Activated naive CD4-positive, alpha-beta T cell (primary cell): ENCODE measurements around the gene KBTBD8.

Experiments
- DNase-seq, 4 experiments: peaks; one replicate each; lab custom pipeline; 2025; lab: John Stamatoyannopoulos, UW

Gene KBTBD8

DNA sequence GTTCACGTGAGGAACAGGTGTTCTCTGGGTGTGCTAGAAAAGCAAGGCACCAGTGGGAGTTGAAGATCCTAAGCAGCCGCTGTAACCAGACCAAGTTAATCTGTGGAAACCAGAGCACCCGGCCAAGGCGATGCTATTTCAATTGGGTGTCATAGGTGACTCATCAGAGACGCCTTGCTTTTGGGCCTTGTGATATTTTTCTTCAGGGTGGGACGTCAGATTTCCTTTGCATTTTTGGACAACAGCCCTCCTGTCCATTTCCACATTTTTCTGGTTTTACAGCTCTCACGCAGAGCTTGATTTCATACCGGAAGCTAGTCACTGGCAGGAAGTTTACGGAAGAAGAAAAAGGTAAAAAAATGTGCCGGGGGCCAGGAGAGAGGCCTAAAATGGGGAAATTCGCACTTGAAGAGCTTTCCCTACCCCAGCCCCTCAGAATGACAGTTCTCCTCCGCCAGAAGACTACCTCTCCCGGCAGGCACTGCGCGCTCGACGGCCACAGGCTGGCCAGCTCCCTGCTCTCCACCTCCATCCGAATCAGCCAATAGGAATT, 471 bp upstream of the KBTBD8 start:
- DNase-seq, result no peak

DNA sequence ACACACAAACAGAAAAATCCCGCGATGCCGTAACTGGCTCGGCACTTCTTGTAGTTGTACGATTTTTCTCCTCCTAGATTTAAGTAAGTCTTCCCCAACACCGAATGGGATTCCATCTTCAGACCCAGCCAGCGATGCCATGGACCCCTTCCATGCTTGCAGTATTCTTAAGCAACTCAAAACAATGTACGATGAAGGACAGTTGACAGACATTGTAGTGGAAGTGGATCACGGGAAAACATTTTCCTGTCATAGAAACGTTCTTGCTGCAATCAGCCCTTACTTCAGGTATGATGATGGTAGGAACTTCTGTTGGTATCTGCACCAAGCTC, 763 bp downstream of the KBTBD8 start:
- DNase-seq, result no peak

GRCh38 chr3:67000009-67000408, 1.9 kb downstream of the KBTBD8 start:
- no peak for DNase-seq

- DNase-seq, result no peak
Observed at GRCh38 chr3:67001086-67001861, 3.2 kb downstream of the KBTBD8 start.

DNA sequence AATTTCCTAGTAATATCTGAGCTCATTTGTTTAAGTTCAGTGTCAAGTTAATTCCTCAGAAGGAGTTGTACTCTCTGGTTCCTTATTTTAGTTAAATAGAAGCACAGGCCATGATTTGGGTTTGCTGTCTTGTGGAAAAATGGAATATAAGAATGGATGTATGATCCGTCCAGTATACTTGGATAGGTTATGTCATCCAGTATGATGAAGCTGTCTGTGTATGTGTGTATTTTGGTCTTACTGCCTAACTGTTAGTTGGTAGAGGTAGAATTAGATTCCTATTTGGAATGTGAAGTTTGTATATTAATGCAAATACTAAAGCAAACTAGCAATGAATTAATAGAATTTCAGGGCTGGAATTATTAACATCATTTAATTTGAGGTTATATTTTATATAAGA, 7.9 kb downstream of the KBTBD8 start:
- DNase-seq, result no peak

DNA sequence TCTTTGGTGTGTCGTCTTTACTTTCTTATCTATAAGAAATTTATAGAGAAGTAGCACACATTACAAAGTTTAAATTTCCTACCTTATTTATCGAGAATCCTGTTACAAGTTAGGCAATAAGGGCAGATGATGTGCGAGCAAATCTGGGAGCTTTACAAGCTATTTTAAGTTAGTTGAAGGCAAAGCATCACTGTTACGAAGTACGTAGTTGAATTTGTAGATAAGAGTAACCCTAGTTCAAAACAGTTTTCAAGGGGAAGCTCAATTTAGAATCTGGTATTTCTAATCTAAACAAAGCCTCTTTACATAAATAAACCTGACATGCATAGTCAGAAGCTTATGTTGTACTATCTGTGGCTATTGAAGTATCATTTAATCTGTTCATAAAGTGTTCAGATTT, 8.4 kb downstream of the KBTBD8 start:
- no peak for DNase-seq

DNA sequence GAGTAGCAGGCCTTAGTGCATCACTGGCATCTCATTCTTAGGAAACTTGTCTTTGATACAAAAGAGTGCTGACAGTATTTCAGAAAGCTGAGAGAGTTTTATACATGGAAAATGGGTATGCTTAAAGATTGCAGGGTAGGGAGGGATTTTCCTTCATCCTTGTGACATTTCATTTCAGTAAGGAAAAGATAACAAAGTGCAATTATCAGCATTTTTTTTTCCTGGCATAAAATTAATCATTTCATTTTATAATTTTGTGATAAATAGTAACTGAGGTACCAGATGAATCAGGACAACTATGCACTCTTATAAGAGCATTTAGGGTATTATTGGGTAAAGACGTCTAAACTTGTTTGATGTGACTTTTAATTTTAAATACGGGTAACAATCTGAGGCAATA, 10.3 kb downstream of the KBTBD8 start:
- no peak for DNase-seq

GRCh38 chr3:67009716-67010115, 11.6 kb downstream of the KBTBD8 start:
- DNase-seq, result no peak

DNA sequence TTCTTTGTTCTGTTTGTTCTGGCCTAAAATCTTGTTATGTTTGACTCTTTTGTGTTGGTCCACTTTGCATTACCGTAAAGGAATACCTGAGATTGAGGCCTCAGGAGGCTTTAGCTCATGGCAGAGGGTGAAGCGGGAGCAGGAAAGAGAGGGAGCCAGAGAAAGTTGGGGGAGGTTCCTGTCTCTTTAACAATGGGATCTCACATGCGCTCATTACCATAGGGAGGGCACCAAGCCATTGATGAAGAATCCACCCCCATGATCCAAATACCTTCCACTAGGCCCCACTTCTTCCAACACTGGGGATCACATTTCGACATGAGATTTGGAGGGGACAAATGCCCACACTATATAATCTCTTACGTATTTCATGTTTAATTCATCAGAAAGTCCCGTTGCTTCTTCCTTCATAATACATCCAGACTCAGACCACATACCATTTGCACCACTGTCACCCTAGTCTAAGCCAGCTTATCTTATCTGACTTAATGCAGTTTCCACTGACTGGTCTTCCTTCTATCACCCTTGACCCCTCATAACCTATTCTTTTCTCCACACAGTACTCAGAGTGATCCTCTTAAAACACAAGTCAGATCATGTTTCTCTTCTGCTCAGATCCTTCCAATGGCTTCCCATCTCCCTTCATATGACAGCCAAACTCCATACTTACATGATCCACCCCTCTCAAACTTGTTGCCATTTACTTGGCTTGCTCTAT, 13.5 kb downstream of the KBTBD8 start:
- DNase-seq, result no peak

GRCh38 chr3:67012564-67012963, 14.5 kb downstream of the KBTBD8 start:
- no peak for DNase-seq

GRCh38 chr3:67015702-67016484, 17.8 kb downstream of the KBTBD8 start:
- no peak for DNase-seq

DNA sequence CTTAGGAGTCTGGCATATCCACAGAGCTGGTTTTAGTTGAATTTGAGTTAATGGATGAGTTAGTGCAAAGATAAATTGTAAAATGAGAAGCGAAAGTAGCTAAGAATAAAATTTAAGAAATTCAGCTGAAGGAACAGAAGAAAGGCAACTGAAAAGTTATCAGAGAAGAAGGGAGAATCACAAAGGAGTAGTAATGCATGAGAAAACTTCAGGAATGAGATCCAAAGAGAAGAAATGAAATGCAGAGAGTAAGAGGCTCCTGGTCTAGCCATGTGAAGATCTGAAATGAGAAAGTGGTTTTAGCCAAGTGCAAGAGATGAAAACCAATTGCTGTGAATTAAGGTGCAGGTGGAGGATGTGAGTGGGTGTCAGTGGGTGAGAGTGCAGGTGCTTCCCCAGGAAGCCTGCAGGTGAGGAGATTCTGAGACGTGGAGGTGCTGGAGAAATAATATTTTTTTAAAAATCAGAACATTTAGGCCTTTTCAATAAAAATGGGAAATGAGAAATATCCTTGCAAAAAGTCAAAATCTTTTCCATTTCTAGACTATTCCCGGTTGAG, 18.5 kb downstream of the KBTBD8 start:
- DNase-seq, result no peak

DNA sequence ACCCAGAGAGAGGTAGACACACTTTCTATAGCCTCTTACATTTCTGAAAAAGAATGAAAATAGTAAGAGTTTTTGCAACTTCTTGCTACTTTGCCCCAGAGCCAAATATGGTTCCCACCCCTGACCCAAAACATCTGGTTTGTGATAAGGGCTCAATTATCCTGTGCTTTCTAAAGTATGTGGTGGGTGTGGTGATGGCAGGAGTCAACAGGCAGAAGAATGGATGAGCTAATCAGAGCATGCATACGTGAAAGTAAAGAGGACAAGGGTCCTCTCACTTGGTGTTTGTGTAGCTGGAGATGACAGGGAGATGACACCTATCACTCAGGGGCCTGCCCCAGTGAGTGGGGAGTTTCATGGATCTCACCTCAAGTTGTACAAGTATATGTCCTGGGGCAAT, 19.1 kb downstream of the KBTBD8 start:
- no peak for DNase-seq

- no peak for DNase-seq
Observed at GRCh38 chr3:67018105-67018788, 20.1 kb downstream of the KBTBD8 start.

GRCh38 chr3:67018789-67019526, 20.9 kb downstream of the KBTBD8 start:
- DNase-seq, result no peak

- no peak for DNase-seq
Observed at GRCh38 chr3:67028001-67028784, 30.1 kb downstream of the KBTBD8 start.

GRCh38 chr3:67030785-67031740, 33.0 kb downstream of the KBTBD8 start:
- no peak for DNase-seq

DNA sequence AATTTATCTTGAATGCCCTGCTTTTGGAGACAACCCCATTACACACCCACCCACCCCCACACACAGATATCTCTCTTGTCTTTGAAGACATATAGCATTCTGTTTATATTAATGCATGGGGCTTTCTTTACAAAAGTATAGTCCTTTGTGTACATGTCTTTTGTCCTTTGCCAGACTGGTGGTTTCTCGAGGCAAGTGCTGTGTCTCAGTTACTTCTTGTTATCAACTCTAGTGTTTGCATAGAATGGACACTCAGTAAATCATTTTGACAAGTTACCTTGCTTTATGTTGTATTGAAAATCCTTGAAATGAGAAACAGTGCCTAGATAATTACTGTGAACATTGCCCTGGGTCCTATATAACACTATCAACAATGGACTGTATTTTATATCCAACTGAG, 33.9 kb downstream of the KBTBD8 start:
- DNase-seq, result no peak

DNA sequence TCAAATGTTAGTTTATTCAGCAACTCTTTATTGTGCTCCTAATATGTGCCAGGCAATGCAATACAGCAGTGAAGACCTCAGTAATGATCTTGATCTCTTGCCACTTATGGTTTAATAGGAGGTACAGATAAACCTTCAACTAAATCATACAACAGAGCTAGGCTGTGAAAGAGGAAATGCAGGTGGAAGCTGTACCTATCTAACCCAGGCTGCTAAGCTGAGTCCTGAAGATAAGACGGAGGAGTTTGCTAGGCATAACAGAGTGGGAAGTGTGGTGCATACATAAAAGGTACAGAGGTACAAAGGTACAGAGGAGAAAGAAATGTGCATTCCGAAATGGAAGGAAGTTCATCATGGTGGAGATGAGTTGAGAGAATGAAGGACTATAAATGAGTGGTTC, 35.0 kb downstream of the KBTBD8 start:
- DNase-seq, result no peak
